GM23338 (cell line): ENCODE measurements around the gene C16orf74. TPM values are rescaled to one million over a fixed set of nuclear protein-coding genes. Genes with fewer than 3 reads are reported as not detected.

Experiments used
- ATAC-seq: fragments of 200-7000 bp; cut with Tn5 transposase; 3 replicates; pipeline ENCODE4 v1.9.1; 2020
- DNase-seq: peaks from one replicate; pipeline ENCODE4 v3.0.0-alpha.2; 2015; ENCODE audit warnings: low spot score
- H2AFZ ChIP-seq: fragments of 200-600 bp; sonication (generic); 2 replicates; pipeline ENCODE4 v1.8.0; 2016; ENCODE audit warnings: antibody characterized with exemption, mild to moderate bottlenecking, moderate library complexity
- H3F3A ChIP-seq: fragments of 200-600 bp; sonication (generic); replicated peaks from 2 replicates; pipeline ENCODE4 v1.8.0; 2017; ENCODE audit warnings: antibody characterized with exemption, mixed run types, low read depth
- H3K27ac ChIP-seq: fragments of 200-600 bp; sonication (generic); 2 replicates; pipeline ENCODE4 v1.6.1; 2016; ENCODE audit warnings: low read depth
- H3K27me3 ChIP-seq: fragments of 200-600 bp; sonication (generic); 2 replicates; pipeline ENCODE4 v1.8.0; 2016; ENCODE audit warnings: mild to moderate bottlenecking, mixed run types, moderate library complexity; ENCODE audit not compliant: insufficient read depth
- H3K36me3 ChIP-seq: fragments of 200-600 bp; sonication (generic); 2 replicates; pipeline ENCODE4 v1.8.0; 2016; ENCODE audit warnings: mild to moderate bottlenecking; ENCODE audit not compliant: insufficient read depth
- H3K4me1 ChIP-seq: fragments of 200-600 bp; sonication (generic); 2 replicates; pipeline ENCODE4 v1.8.0; 2016; ENCODE audit warnings: mild to moderate bottlenecking, moderate library complexity; ENCODE audit not compliant: insufficient read depth
- H3K4me2 ChIP-seq: fragments of 200-600 bp; sonication (generic); 2 replicates; pipeline ENCODE4 v1.7.1; 2017; ENCODE audit warnings: mixed run types
- H3K4me3 ChIP-seq: fragments of 200-600 bp; sonication (generic); 2 replicates; pipeline ENCODE4 v1.6.1; 2016; ENCODE audit warnings: mixed run types
- H3K79me2 ChIP-seq: fragments of 200-600 bp; sonication (generic); replicated peaks from 2 replicates; pipeline ENCODE4 v1.8.0; 2017; ENCODE audit warnings: mild to moderate bottlenecking; ENCODE audit not compliant: insufficient read depth
- H3K9me2 ChIP-seq: fragments of 200-600 bp; sonication (generic); 2 replicates; pipeline ENCODE4 v1.8.0; 2017; ENCODE audit not compliant: insufficient read depth
- H4K20me1 ChIP-seq: fragments of 200-600 bp; sonication (generic); replicated peaks from 2 replicates; pipeline ENCODE4 v1.8.0; 2017; ENCODE audit warnings: mild to moderate bottlenecking; ENCODE audit not compliant: insufficient read depth
- H3K27ac Mint-ChIP-seq: 2 replicates; pipeline ENCODE4 v1.8.0; 2020; ENCODE audit warnings: inconsistent platforms, mild to moderate bottlenecking, moderate library complexity, mixed read lengths
- H3K27me3 Mint-ChIP-seq: 3 replicates; pipeline ENCODE4 v1.8.0; 2022; ENCODE audit warnings: low read depth, mild to moderate bottlenecking, moderate library complexity, mixed read lengths, inconsistent platforms; ENCODE audit not compliant: insufficient read depth, poor library complexity
- H3K36me3 Mint-ChIP-seq: 3 replicates; pipeline ENCODE4 v1.8.0; 2021; ENCODE audit warnings: low read depth, mild to moderate bottlenecking, inconsistent platforms, moderate library complexity, mixed read lengths
- H3K4me1 Mint-ChIP-seq: 3 replicates; pipeline ENCODE4 v1.8.0; 2020; ENCODE audit warnings: mild to moderate bottlenecking, inconsistent platforms, mixed read lengths
- H3K4me3 Mint-ChIP-seq: 3 replicates; pipeline ENCODE4 v1.8.0; 2021; ENCODE audit warnings: moderate library complexity, mild to moderate bottlenecking, inconsistent platforms, mixed read lengths
- H3K9me3 Mint-ChIP-seq: 3 replicates; pipeline ENCODE4 v1.8.0; 2020; ENCODE audit warnings: moderate library complexity, mild to moderate bottlenecking, inconsistent platforms, mixed read lengths
- CREB1 ChIP-seq: fragments of 250-450 bp; sonication (Bioruptor Pico); IDR thresholded peaks from 2 replicates; pipeline ENCODE4 v1.5.0; 2020; ENCODE audit warnings: low read depth, mild to moderate bottlenecking, moderate library complexity
- CTCF ChIP-seq, 2 experiments: fragments of 200-600 bp in 1 of 2; sonication (generic) in 1 of 2; conservative IDR thresholded peaks; 2 replicates each; pipeline versions ENCODE4 v1.5.1 to v1.6.1; 2016 to 2017; ENCODE audit warnings: antibody characterized with exemption in 2 of 2, low read depth in 2 of 2, mild to moderate bottlenecking in 2 of 2, moderate library complexity in 1 of 2
- ETS1 ChIP-seq: IDR thresholded peaks from 2 replicates; pipeline ENCODE4 v1.6.1; 2016; ENCODE audit warnings: antibody characterized with exemption
- EZH2 ChIP-seq: fragments of 200-600 bp; sonication (generic); IDR thresholded peaks from one replicate; pipeline ENCODE4 v1.8.0; 2017; ENCODE audit warnings: antibody characterized with exemption, mild to moderate bottlenecking, low read depth; ENCODE audit not compliant: unreplicated experiment
- EZH2phosphoT487 ChIP-seq: fragments of 200-600 bp; sonication (generic); IDR thresholded peaks from one replicate; pipeline ENCODE4 v1.8.1; 2018; ENCODE audit warnings: antibody characterized with exemption; ENCODE audit not compliant: unreplicated experiment
- JUNB ChIP-seq: IDR thresholded peaks from one replicate; pipeline ENCODE4 v1.6.1; 2016; ENCODE audit warnings: antibody characterized with exemption; ENCODE audit not compliant: unreplicated experiment
- NANOG ChIP-seq: IDR thresholded peaks from 2 replicates; pipeline ENCODE4 v1.6.1; 2016; ENCODE audit warnings: antibody characterized with exemption, borderline replicate concordance
- POLR2AphosphoS5 ChIP-seq: IDR thresholded peaks from 2 replicates; pipeline ENCODE4 v1.6.1; 2016; ENCODE audit warnings: antibody characterized with exemption, low read depth
- REST ChIP-seq: IDR thresholded peaks from one replicate; pipeline ENCODE4 v1.6.1; 2018; ENCODE audit warnings: antibody characterized with exemption; ENCODE audit not compliant: unreplicated experiment
- STAT1 ChIP-seq: IDR thresholded peaks from one replicate; pipeline ENCODE4 v1.6.1; 2016; ENCODE audit warnings: antibody characterized with exemption; ENCODE audit not compliant: unreplicated experiment
- ZNF114 ChIP-seq: fragments of 250-450 bp; sonication (Bioruptor Pico); IDR thresholded peaks from 2 replicates; pipeline ENCODE4 v1.5.0; 2020; ENCODE audit warnings: mild to moderate bottlenecking, moderate library complexity
- ZNF331 ChIP-seq: fragments of 250-450 bp; sonication (Bioruptor Pico); IDR thresholded peaks from 2 replicates; pipeline ENCODE4 v1.5.0; 2020; ENCODE audit warnings: low read depth, mild to moderate bottlenecking, moderate library complexity
- ZNF462 ChIP-seq: fragments of 250-450 bp; sonication (Bioruptor Pico); IDR thresholded peaks from 2 replicates; pipeline ENCODE4 v1.5.0; 2020; ENCODE audit warnings: mild to moderate bottlenecking, moderate library complexity
- polyA plus RNA-seq: library from polyadenylated mRNA; unstranded; fragments of >200 nt; fragmentation: Nextera tagmentation; extraction: Ambion mirVana; gene quantifications from 2 replicates; pipeline ENCODE4 v1.2.1, GENCODE V29; 2016
- total RNA-seq: library from RNA; depleted of rRNA; stranded (reverse); fragments of >200 nt; shearing (Covaris generic); gene quantifications from 2 replicates; pipeline ENCODE4 v1.2.3, GENCODE V29; 2014

C16orf74 gene
- total and polyA plus RNA-seq, 2 experiments from 2014 or later: 12.1 to 19.1 TPM

GRCh38 chr16:85711982-85712587 lies 38.8 kb downstream of the C16orf74 start:
- Histone ChIP-seq H3K36me3 (no peaks in the 10 kb centered on the region), H3K4me3 (no peak overlapping the region), H3K27me3 (no peaks in the 10 kb centered on the region), H2AFZ (no peak overlapping the region), H3K79me2 (no peaks in the 10 kb centered on the region), H3K4me2 (no peak overlapping the region), H4K20me1 (no peaks in the 10 kb centered on the region), H3K4me1 (peaks cover 3% of the 10 kb centered on the region; the same call in 1 of the 2 replicates), H3K27ac (no peak overlapping the region), H3F3A (no peaks in the 10 kb centered on the region; the same call in 1 of the 2 replicates), H3K9me2 (no peaks in the 10 kb centered on the region)
- H3K27ac Mint-ChIP-seq: no peak overlapping the region
- TF ChIP-seq CTCF (conservative IDR thresholded peaks at IDR 0.05; ENCODE audit: low read depth in 2 of 2) (no peak), JUNB (no peak), ZNF114 (CRISPR knock-in tag) (no peak), ZNF462 (CRISPR knock-in tag) (no peak), EZH2 (no peak), REST (no peak), CREB1 (no peak), EZH2phosphoT487 (no peak), NANOG (no peak), STAT1 (no peak), ZNF331 (CRISPR knock-in tag) (no peak), POLR2AphosphoS5 (no peak), ETS1 (no peak)
- no peak overlapping the region for H3K4me3 Mint-ChIP-seq
- H3K36me3 Mint-ChIP-seq: peaks cover 14% of the 10 kb centered on the region
- no peak for ATAC-seq
- peaks cover 23% of the 10 kb centered on the region for H3K4me1 Mint-ChIP-seq
- no peak for DNase-seq
- H3K27me3 Mint-ChIP-seq: peaks cover 17% of the 10 kb centered on the region
- H3K9me3 Mint-ChIP-seq: peaks cover 8% of the 10 kb centered on the region; the same call in 2 of the 3 replicates
